Testis (tissue), 3 donors: ENCODE measurements around the gene ZNF473. TPM values are rescaled to one million over a fixed set of nuclear protein-coding genes. Genes with fewer than 3 reads are reported as not detected.
A peak's percentile ranks its signal among the peaks of the same experiment; 100 is the strongest.

ENCODE experiments used
- DNase-seq: peaks from one replicate; pipeline ENCODE4 v3.0.0-alpha.2; 2019
- H3K27ac ChIP-seq, 2 donors: fragments of 200-600 bp; sonication (generic); one replicate each; pipeline ENCODE4 v1.5.1; 2019
- H3K27me3 ChIP-seq: fragments of 200-600 bp; sonication (generic); one replicate; pipeline ENCODE4 v1.5.1; 2019
- H3K36me3 ChIP-seq: fragments of 200-600 bp; sonication (generic); one replicate; pipeline ENCODE4 v1.5.1; 2017; ENCODE audit warnings: low read depth; ENCODE audit errors: missing control alignments
- H3K4me1 ChIP-seq: fragments of 200-600 bp; sonication (generic); one replicate; pipeline ENCODE4 v1.5.1; 2019
- H3K4me3 ChIP-seq, 2 donors: fragments of 200-600 bp; sonication (generic); one replicate each; pipeline ENCODE4 v1.5.1; 2017 to 2019
- H3K9me3 ChIP-seq: fragments of 200-600 bp; sonication (generic); one replicate; pipeline ENCODE4 v1.5.1; 2017
- POLR2A ChIP-seq: fragments of 450-650 bp; IDR thresholded peaks from one replicate; pipeline ENCODE4 v1.6.1; 2017; ENCODE audit warnings: antibody characterized with exemption, mild to moderate bottlenecking, moderate library complexity
- WGBS, 2 donors: methylation state at CpG; one replicate each; pipeline ENCODE4 v1.1.5; 2018; 5-methylcytosine and 5-hydroxymethylcytosine counted together
- intact Hi-C: fragments of 100-400 bp; cut with DNase I; formaldehyde crosslinking; loops from one replicate; pipeline ENCODE4 v1.15.1; 2023; ENCODE audit warnings: low total_unique reads
- polyA plus RNA-seq: library from polyadenylated mRNA; stranded (reverse); fragments of 350-450 nt; fragmentation: Illumina TruSeq; extraction: RNeasy Lipid Tissue Mini Kit (QIAGEN cat#74804); gene quantifications from one replicate; pipeline ENCODE4 v1.2.3, GENCODE V29; 2014; ENCODE audit warnings: low read depth, low replicate concordance; ENCODE audit not compliant: insufficient read depth
- total RNA-seq, 2 donors: library from RNA; depleted of rRNA; stranded (reverse); fragments of >200 nt; gene quantifications; one replicate each; pipeline ENCODE4 v1.2.3, GENCODE V29; 2016
- TF ChIP-seq, protein P1 (sequence below), 3 experiments: fragments of 450-650 bp in 2 of 3; fragments of 200-600 bp in 1 of 3; sonication (generic) in 1 of 3; IDR thresholded peaks; one replicate each; pipeline ENCODE4 v1.5.1; 2016 to 2019; ENCODE audit warnings: antibody characterized with exemption in 3 of 3, mild to moderate bottlenecking in 2 of 3, moderate library complexity in 1 of 3

The ZNF473 gene
- total and polyA plus RNA-seq, 3 donors from 2014 or later = 77.7 to 106 (median 92.8) TPM

- no peak overlapping the region for H3K27ac ChIP-seq
- TF ChIP-seq POLR2A = no peak
- intact Hi-C loops = no loop called here
- no peaks in the 10 kb centered on the region for H3K9me3 ChIP-seq
- no peaks in the 10 kb centered on the region for H3K4me1 ChIP-seq
- no peak overlapping the region for H3K4me3 ChIP-seq
- H3K27me3 ChIP-seq = no peaks in the 10 kb centered on the region
- no peak for DNase-seq
- WGBS, 2 donors = 82 to 96% methylated on average over 2 to 3 of the region's 3 CpGs
- no peaks in the 10 kb centered on the region for H3K36me3 ChIP-seq
These were observed 39.9 kb upstream of the ZNF473 start for GRCh38 chr19:49985871-49986270.

DNA sequence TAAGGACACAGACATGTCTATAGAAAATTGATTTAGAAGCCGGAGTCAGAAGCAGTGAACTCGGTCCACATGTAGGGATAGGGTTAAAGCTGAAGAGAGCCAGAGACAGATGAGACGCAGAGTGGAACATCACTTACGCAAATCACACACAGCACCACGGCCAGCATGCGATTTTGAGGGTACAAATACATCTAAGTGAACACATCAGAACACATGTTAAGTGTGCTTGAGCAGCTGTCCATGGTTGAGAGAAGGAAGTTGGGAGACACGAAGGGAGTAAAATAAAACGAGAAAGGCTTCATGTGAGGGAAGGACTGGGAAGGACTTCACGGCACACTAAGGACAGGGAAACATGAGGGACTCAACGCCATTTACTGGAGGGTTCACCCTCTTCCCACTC is 39.5 kb upstream of the ZNF473 start:
- Histone ChIP-seq H3K4me1 (no peaks in the 10 kb centered on the region), H3K9me3 (no peaks in the 10 kb centered on the region), H3K27me3 (no peaks in the 10 kb centered on the region), H3K27ac (no peak overlapping the region), H3K36me3 (no peaks in the 10 kb centered on the region), H3K4me3 (no peak overlapping the region)
- no peak for DNase-seq
- TF ChIP-seq, protein P1, sequence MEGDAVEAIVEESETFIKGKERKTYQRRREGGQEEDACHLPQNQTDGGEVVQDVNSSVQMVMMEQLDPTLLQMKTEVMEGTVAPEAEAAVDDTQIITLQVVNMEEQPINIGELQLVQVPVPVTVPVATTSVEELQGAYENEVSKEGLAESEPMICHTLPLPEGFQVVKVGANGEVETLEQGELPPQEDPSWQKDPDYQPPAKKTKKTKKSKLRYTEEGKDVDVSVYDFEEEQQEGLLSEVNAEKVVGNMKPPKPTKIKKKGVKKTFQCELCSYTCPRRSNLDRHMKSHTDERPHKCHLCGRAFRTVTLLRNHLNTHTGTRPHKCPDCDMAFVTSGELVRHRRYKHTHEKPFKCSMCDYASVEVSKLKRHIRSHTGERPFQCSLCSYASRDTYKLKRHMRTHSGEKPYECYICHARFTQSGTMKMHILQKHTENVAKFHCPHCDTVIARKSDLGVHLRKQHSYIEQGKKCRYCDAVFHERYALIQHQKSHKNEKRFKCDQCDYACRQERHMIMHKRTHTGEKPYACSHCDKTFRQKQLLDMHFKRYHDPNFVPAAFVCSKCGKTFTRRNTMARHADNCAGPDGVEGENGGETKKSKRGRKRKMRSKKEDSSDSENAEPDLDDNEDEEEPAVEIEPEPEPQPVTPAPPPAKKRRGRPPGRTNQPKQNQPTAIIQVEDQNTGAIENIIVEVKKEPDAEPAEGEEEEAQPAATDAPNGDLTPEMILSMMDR (IDR thresholded peaks at IDR 0.05) = no peak
- 91 to 92% methylated on average over 10 of the region's 10 CpGs for WGBS, 2 donors
- intact Hi-C loops = no loop called here

GRCh38 chr19:49987159-49987698 is 38.6 kb upstream of the ZNF473 start:
- H3K4me1 ChIP-seq = no peaks in the 10 kb centered on the region
- no peak for TF ChIP-seq POLR2A
- TF ChIP-seq, protein P1 (IDR thresholded peaks at IDR 0.05) = peak in 1 of 3 experiments; percentile 41
- intact Hi-C loops = no loop called here
- no peak overlapping the region for H3K27ac ChIP-seq
- no peak overlapping the region for H3K4me3 ChIP-seq
- H3K9me3 ChIP-seq = no peaks in the 10 kb centered on the region
- H3K36me3 ChIP-seq = no peaks in the 10 kb centered on the region
- no peaks in the 10 kb centered on the region for H3K27me3 ChIP-seq
- DNase-seq = peak; percentile 96
- 20 to 39% methylated on average over 7 to 9 of the region's 9 CpGs for WGBS, 2 donors

- TF ChIP-seq, protein P1 (IDR thresholded peaks at IDR 0.05) = no peak
- no peak for TF ChIP-seq POLR2A
- Histone ChIP-seq H3K4me3 (no peak overlapping the region), H3K4me1 (no peaks in the 10 kb centered on the region), H3K27ac (no peak overlapping the region), H3K9me3 (no peaks in the 10 kb centered on the region), H3K36me3 (no peaks in the 10 kb centered on the region), H3K27me3 (no peaks in the 10 kb centered on the region)
- DNase-seq = no peak
- 92% methylated on average over 5 of the region's 5 CpGs; no CpG with 5 or more reads in 1 of the 2 donors for WGBS, 2 donors
- intact Hi-C loops = no loop called here
These were observed 37.8 kb upstream of the ZNF473 start for GRCh38 chr19:49988007-49988406.

DNA sequence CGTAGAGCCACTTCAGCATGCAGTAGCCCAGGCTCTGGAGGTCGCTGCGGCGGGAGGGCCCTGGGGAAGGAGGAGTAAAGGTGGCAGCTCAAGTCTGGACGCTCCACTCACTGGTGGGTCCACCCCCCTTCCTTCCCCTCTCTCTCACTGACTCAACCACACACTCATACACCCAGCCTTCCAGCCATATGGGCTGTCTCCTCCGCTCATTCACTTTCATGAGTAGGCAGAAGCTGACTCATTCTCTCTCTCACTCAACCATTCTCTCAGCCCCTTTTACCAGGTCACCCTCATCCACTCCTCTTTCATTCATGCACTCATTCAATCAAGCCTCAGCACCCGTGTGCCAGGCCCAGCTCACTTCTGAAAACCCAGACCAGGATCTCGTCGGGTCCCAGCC is 37.4 kb upstream of the ZNF473 start:
- TF ChIP-seq, protein P1 (IDR thresholded peaks at IDR 0.05) = no peak
- TF ChIP-seq POLR2A = no peak
- Histone ChIP-seq H3K36me3 (no peaks in the 10 kb centered on the region), H3K27ac (no peak overlapping the region), H3K4me1 (no peaks in the 10 kb centered on the region), H3K4me3 (no peak overlapping the region), H3K9me3 (no peaks in the 10 kb centered on the region), H3K27me3 (no peaks in the 10 kb centered on the region)
- no peak for DNase-seq
- WGBS, 2 donors = 90 to 95% methylated on average over 9 of the region's 9 CpGs
- intact Hi-C loops = no loop called here
